Measurements from ENCODE around the gene FGF14. TPM values are rescaled to one million over a fixed set of nuclear protein-coding genes. Genes with fewer than 3 reads are reported as not detected.

FGF14 gene
- total and polyA plus RNA-seq, 2 donors (not counting 1 experiment from before 2014, with no cell fraction given) = under 0.01 TPM; not detected in 1

GRCh38 chr13:101898676-101899075, 503.2 kb downstream of the FGF14 start:
- no peaks in the 10 kb centered on the region for H3K36me3 ChIP-seq (replicated peaks in 1 of 2; ENCODE audit: control extremely low read depth in 1 of 2, control insufficient read depth in 1 of 2, extremely low read depth in 1 of 2, insufficient read depth in 2 of 2, low read length in 1 of 2)
- no peak overlapping the region for H3K4me2 ChIP-seq (replicated peaks; ENCODE audit: low read depth, low read length, poor library complexity, severe bottlenecking)
- no peaks in the 10 kb centered on the region for H3K9me3 ChIP-seq (ENCODE audit: control extremely low read depth in 1 of 3, control insufficient read depth in 2 of 3, insufficient read depth in 1 of 3, low read length in 2 of 3)
- no peak overlapping the region for H2AFZ ChIP-seq (ENCODE audit: insufficient read depth, low read depth, low read length, poor library complexity, severe bottlenecking)
- no peak for TF ChIP-seq CTCF (IDR thresholded peaks at IDR 0.05)
- TF ChIP-seq EZH2 (IDR thresholded peaks at IDR 0.05; ENCODE audit: borderline replicate concordance, insufficient read depth, low read depth, low read length, poor library complexity, severe bottlenecking) = no peak
- intact Hi-C loops (cut with micrococcal nuclease) = no loop called here
- no peak overlapping the region for H3K4me3 ChIP-seq (ENCODE audit: control extremely low read depth in 1 of 5, extremely low read depth in 1 of 5, insufficient read depth in 1 of 5, low read depth in 2 of 5, low read length in 4 of 5)
- no peaks in the 10 kb centered on the region for H3K4me1 ChIP-seq (ENCODE audit: control insufficient read depth in 2 of 2, insufficient read depth in 2 of 2, low read length in 2 of 2)
- H3K9me3 Mint-ChIP-seq (ENCODE audit: insufficient read depth) = no peaks in the 10 kb centered on the region
- no peaks in the 10 kb centered on the region for H4K20me1 ChIP-seq (ENCODE audit: control insufficient read depth, insufficient read depth, low read length, poor library complexity, severe bottlenecking)
- no peak for DNase-seq
- H3K4me1 Mint-ChIP-seq = no peaks in the 10 kb centered on the region
- H3K9ac ChIP-seq (ENCODE audit: low read length) = no peak overlapping the region
- CTCF ChIA-PET = no interaction called here
- POLR2A ChIA-PET = no interaction called here
- no peak overlapping the region for H3K27ac ChIP-seq (ENCODE audit: low read length in 2 of 2)
- no peaks in the 10 kb centered on the region for H3K27me3 ChIP-seq (replicated peaks in 1 of 4; ENCODE audit: control extremely low read depth in 1 of 4, control insufficient read depth in 3 of 4, insufficient read depth in 4 of 4, low read length in 3 of 4)
- no peaks in the 10 kb centered on the region for H3K27me3 Mint-ChIP-seq
- no peak for ATAC-seq (ENCODE audit: low read depth)
- no peak overlapping the region for H3K27ac Mint-ChIP-seq
- H3K79me2 ChIP-seq (ENCODE audit: control insufficient read depth, insufficient read depth, low read length) = no peaks in the 10 kb centered on the region
- no peak overlapping the region for H3K4me3 Mint-ChIP-seq

GRCh38 chr13:101896541-101896940, 505.3 kb downstream of the FGF14 start:
- no peak for DNase-seq
- CTCF ChIA-PET = no interaction called here

More at GRCh38 chr13:101896541-101896940, 505.3 kb downstream of the FGF14 start:
- Histone ChIP-seq H3K79me2 (ENCODE audit: control insufficient read depth, insufficient read depth, low read length) (no peaks in the 10 kb centered on the region), H3K36me3 (replicated peaks in 1 of 2; ENCODE audit: control extremely low read depth in 1 of 2, control insufficient read depth in 1 of 2, extremely low read depth in 1 of 2, insufficient read depth in 2 of 2, low read length in 1 of 2) (no peaks in the 10 kb centered on the region), H3K27me3 (replicated peaks in 1 of 4; ENCODE audit: control extremely low read depth in 1 of 4, control insufficient read depth in 3 of 4, insufficient read depth in 4 of 4, low read length in 3 of 4) (no peaks in the 10 kb centered on the region), H3K4me3 (ENCODE audit: control extremely low read depth in 1 of 5, extremely low read depth in 1 of 5, insufficient read depth in 1 of 5, low read depth in 2 of 5, low read length in 4 of 5) (no peak overlapping the region), H3K4me2 (replicated peaks; ENCODE audit: low read depth, low read length, poor library complexity, severe bottlenecking) (no peak overlapping the region), H3K27ac (ENCODE audit: low read length in 2 of 2) (no peak overlapping the region), H3K4me1 (ENCODE audit: control insufficient read depth in 2 of 2, insufficient read depth in 2 of 2, low read length in 2 of 2) (no peaks in the 10 kb centered on the region), H3K9me3 (ENCODE audit: control extremely low read depth in 1 of 3, control insufficient read depth in 2 of 3, insufficient read depth in 1 of 3, low read length in 2 of 3) (no peaks in the 10 kb centered on the region), H3K9ac (ENCODE audit: low read length) (no peak overlapping the region), H4K20me1 (ENCODE audit: control insufficient read depth, insufficient read depth, low read length, poor library complexity, severe bottlenecking) (no peaks in the 10 kb centered on the region), H2AFZ (ENCODE audit: insufficient read depth, low read depth, low read length, poor library complexity, severe bottlenecking) (no peak overlapping the region)
- Mint-ChIP-seq H3K4me1 (no peaks in the 10 kb centered on the region), H3K9me3 (ENCODE audit: insufficient read depth) (no peaks in the 10 kb centered on the region), H3K4me3 (no peak overlapping the region), H3K27ac (no peak overlapping the region), H3K27me3 (no peaks in the 10 kb centered on the region)
- ATAC-seq (ENCODE audit: low read depth) = no peak
- TF ChIP-seq EZH2 (IDR thresholded peaks at IDR 0.05; ENCODE audit: borderline replicate concordance, insufficient read depth, low read depth, low read length, poor library complexity, severe bottlenecking) (no peak), CTCF (IDR thresholded peaks at IDR 0.05) (no peak)
- intact Hi-C loops (cut with micrococcal nuclease) = no loop called here
- POLR2A ChIA-PET = no interaction called here
- WGBS (ENCODE audit: insufficient coverage) = no CpG with 5 or more reads among the region's 2 CpGs

Measured in B cell (primary cell).